ENCODE results near the gene ZCCHC3.

DNA sequence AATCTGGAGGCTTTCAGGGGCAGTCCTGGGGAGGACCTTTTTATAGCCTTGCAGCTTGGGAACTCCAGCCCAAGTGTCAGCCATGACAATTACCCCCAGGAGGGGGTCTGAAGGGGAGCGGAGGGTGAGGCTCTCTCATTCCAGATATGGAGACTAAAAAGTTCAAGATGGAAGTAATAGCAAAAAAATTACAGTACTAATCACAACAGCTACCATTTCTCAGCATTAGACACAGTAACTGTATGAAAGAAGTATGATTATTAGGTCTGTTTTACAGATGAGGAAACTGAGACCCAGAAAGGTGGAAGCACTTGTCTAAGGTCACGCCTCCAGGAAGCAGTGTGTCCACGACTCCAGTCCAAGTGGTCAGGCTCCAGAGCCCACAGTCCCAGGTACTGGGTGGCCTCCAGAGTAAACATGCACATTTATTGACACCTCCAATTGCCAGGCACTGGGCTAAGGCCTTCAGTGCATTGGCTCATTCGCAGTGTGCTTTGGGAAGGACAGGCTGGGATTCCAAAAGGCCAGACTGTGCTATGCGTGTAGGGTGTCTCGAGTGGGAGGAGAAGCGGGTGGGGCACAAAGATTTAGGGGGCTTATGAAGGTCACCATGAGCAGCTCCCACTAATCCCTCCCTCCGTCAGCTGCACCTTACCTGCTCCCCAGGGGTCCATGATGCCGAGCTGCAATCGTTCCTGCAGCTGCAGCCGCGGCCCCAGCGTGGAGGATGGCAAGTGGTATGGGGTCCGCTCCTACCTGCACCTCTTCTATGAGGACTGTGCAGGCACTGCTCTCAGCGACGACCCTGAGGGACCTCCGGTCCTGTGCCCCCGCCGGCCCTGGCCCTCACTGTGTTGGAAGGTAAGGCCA lies 51.8 kb downstream of the ZCCHC3 start:
- TF ChIP-seq POLR2A (IDR thresholded peaks at IDR 0.05; ENCODE audit: low read depth, low read length): no peak
- no peak for TF ChIP-seq POLR2AphosphoS5 (IDR thresholded peaks at IDR 0.05; ENCODE audit: low read depth, low read length)
